HUDEP-2 (cell line): ENCODE measurements around the gene SP7.
A peak's percentile ranks its signal among the peaks of the same experiment; 100 is the strongest.
"Not testable (repeated sequence)": the region's sequence is repeated elsewhere in the genome, so short reads cannot be mapped to it uniquely, and the experiment has no call there.

Source experiments
- DNase-seq, 76 experiments: peaks; one replicate each; lab custom pipeline; 2025; ENCODE audit not compliant: unreplicated experiment in 76 of 76; lab: John Stamatoyannopoulos, UW

Gene SP7

GRCh38 chr12:53347905-53348304, 11.8 kb upstream of the SP7 start:
- no peak for DNase-seq

GRCh38 chr12:53346491-53346890, 10.3 kb upstream of the SP7 start:
- DNase-seq, result no peak

- DNase-seq, result no peak
Measured at GRCh38 chr12:53345486-53346188, 9.5 kb upstream of the SP7 start.

- DNase-seq, result peak in 59 of 76 experiments; percentile 9 to 75 (median 53)
Measured at GRCh38 chr12:53344824-53345485, 8.8 kb upstream of the SP7 start.

GRCh38 chr12:53344487-53344823, 8.3 kb upstream of the SP7 start:
- DNase-seq, result no peak

GRCh38 chr12:53343969-53344368, 7.8 kb upstream of the SP7 start:
- DNase-seq, result no peak

- DNase-seq, result no peak
Measured at GRCh38 chr12:53343449-53343848, 7.3 kb upstream of the SP7 start.

GRCh38 chr12:53340398-53340797, 4.2 kb upstream of the SP7 start:
- no peak for DNase-seq

- no peak for DNase-seq
Measured at GRCh38 chr12:53338916-53339315, 2.8 kb upstream of the SP7 start.

- DNase-seq, result no peak
Measured at GRCh38 chr12:53338017-53338416, 1.9 kb upstream of the SP7 start.

- no peak for DNase-seq
Measured at GRCh38 chr12:53334822-53335221, 1.3 kb downstream of the SP7 start.

GRCh38 chr12:53333845-53334244, 2.3 kb downstream of the SP7 start:
- no peak for DNase-seq

GRCh38 chr12:53333289-53333688, 2.9 kb downstream of the SP7 start:
- DNase-seq, result no peak

GRCh38 chr12:53332744-53333143, 3.4 kb downstream of the SP7 start:
- DNase-seq, result no peak

- DNase-seq, result not testable (repeated sequence)
Measured at GRCh38 chr12:53332339-53332738, 3.8 kb downstream of the SP7 start.

GRCh38 chr12:53330671-53331070, 5.5 kb downstream of the SP7 start:
- DNase-seq, result no peak

- no peak for DNase-seq
Measured at GRCh38 chr12:53328043-53328435, 8.1 kb downstream of the SP7 start.

- DNase-seq, result peak in 12 of 76 experiments; percentile 3 to 33 (median 18)
Measured at GRCh38 chr12:53327435-53328042, 8.6 kb downstream of the SP7 start.

GRCh38 chr12:53326460-53327185, 9.5 kb downstream of the SP7 start:
- no peak for DNase-seq

GRCh38 chr12:53325511-53326061, 10.6 kb downstream of the SP7 start:
- DNase-seq, result peak in 1 of 76 experiments; percentile 4
